NCI-H1930 (cell line): ENCODE data around the gene MGLL.

Experiments used
- DNase-seq, 2 experiments: peaks; one replicate each; lab custom pipeline; 2025; lab: John Stamatoyannopoulos, UW

MGLL gene

GRCh38 chr3:127788451-127788909 lies 33.8 kb downstream of the MGLL start:
- no peak for DNase-seq

DNA sequence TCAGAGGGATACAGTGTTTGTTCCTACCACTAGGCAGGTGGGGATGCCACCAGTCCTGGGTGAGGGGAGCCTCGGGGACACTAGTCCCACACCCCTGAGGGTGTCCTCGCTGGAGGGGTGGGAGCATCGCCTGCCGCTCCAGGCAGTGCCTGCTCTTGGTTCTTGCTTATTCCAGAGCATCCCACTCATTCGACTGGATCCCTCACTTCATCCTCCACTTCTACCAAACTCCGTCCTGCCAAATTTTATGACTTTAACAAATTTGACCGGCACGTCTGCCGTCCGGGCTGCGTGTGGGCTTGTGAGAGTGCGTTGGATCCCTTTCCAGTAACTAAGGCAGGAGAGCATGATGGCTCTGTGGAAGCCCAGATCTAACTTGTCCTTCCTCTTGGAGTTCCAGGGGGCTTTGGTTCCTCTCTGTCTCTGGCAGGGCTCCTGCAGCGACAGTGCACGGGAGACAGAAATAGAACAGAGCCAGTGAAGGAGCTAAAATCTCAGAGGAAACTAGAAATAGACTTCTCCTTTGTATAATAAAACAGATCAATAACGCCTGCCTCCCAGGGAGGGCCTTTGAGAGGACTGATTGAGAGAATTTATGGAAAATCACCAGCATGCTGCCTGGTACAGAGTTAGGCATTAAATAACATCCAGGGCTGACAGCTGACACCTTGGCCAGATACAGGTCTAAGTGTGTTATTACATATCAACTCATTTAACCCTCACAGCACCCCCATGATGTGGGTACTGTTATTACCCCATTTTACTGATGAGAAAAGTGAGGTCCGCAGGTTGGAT lies 34.5 kb downstream of the MGLL start:
- no peak for DNase-seq

- no peak for DNase-seq
Measured at GRCh38 chr3:127787071-127787490, 35.2 kb downstream of the MGLL start.

GRCh38 chr3:127786353-127787070 lies 35.8 kb downstream of the MGLL start:
- DNase-seq, result no peak

DNA sequence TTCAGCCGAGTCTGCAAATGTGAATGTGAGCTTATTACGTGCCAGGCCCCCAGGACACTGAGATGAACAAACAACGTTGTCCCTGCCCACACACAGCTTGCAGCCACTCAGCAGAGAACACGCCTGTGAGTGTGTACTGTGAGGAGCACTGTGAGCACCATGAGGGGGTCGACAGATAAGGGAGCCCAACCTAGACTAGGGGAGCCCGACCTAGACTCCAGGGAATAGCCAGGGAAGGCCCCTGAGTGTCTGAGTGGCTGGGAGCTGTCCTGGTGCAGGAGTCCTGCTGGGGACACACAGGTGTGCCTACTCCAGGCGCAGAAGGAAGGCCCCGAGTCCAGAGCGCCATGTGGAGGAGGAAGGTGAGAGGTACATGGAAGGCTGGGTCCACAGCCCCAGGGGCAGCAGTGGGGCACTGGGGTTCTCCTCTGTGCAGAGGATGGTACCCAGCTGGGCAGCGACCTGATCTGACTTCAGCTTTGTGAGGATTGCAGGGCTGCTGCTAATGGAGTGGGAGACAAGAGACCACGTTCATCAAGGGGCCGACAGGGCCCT lies 36.5 kb downstream of the MGLL start:
- no peak for DNase-seq

- no peak for DNase-seq
Measured at GRCh38 chr3:127784865-127785710, 37.2 kb downstream of the MGLL start.

GRCh38 chr3:127784283-127784682 lies 38.0 kb downstream of the MGLL start:
- DNase-seq, result no peak

- DNase-seq, result no peak
Measured at GRCh38 chr3:127783642-127784160, 38.6 kb downstream of the MGLL start.

- DNase-seq, result no peak
Measured at GRCh38 chr3:127783166-127783565, 39.1 kb downstream of the MGLL start.

- DNase-seq, result no peak
Measured at GRCh38 chr3:127781411-127782001, 40.8 kb downstream of the MGLL start.

- no peak for DNase-seq
Measured at GRCh38 chr3:127780536-127781400, 41.5 kb downstream of the MGLL start.

- DNase-seq, result no peak
Measured at GRCh38 chr3:127779747-127780146, 42.6 kb downstream of the MGLL start.

DNA sequence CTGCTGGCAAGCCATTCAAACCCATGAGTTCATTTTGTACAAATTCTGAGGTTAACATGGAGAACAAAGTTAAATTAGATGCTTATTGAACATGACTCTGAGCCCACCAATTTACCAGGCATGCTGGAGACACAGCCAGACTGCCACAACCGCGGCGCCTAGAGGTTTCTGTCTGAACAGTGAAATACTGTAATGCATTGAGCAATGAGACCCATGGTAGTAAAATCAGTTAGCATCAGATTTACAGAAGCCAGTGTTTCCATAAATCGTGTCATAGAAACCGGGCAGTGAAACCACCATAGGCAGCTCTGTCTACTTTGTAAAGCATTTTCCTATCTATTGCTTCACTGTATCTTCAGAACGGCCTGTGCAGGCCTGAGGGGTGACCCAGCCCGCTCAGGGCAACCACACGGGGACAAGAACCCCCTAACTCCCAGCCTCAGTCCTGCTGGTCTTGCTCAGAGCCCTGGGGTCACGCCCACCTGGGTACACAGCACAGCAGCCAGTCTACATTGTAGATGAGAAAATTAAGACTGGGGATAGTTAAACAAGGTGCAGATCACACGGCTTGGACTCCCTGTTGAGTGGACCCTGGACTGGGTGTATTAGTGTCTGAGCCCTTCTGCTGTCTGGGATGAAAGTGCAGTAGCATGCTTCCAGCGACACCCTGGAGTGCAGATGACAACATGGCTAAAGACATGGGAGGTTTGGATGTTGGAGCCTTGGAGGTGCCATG lies 44.2 kb downstream of the MGLL start:
- no peak for DNase-seq

DNA sequence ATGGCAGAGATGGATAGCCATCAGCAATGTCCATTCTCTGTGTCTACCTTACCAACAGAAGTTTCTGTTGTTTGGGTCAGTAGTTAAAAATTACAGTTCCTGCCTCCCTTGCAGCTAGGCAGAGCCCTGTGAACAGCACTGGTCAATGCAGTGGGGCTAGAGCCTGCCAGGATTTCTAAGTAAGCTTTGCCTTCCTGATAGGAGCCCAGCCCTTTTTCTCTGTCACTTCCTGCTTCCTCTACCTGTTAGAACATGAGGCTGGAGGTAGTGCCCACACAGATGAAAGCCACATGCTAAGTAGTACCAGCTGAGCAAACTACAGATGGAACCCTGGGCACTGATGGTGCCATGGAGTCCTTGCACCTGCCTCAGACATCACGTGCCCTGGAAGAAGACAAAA lies 45.0 kb downstream of the MGLL start:
- no peak for DNase-seq

DNA sequence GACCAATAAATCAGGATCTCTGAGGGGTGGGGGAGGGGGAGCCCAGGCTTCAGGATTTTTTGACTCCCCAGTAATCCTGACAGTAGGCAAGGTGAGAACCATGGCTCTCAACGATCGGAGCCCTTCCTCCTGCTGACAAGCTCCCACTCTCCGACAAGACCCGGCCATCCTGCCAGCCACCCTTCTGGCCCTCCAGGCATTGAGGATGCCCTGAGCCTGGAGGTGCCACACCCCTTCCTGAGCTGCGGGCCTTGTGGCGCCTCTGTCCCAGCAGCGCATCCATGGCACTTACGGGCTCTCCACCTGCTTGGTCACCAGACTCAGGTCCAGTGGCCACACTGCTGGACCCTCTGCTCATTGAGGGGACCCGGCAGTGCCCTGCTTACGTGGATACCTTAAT lies 46.0 kb downstream of the MGLL start:
- DNase-seq, result no peak

DNA sequence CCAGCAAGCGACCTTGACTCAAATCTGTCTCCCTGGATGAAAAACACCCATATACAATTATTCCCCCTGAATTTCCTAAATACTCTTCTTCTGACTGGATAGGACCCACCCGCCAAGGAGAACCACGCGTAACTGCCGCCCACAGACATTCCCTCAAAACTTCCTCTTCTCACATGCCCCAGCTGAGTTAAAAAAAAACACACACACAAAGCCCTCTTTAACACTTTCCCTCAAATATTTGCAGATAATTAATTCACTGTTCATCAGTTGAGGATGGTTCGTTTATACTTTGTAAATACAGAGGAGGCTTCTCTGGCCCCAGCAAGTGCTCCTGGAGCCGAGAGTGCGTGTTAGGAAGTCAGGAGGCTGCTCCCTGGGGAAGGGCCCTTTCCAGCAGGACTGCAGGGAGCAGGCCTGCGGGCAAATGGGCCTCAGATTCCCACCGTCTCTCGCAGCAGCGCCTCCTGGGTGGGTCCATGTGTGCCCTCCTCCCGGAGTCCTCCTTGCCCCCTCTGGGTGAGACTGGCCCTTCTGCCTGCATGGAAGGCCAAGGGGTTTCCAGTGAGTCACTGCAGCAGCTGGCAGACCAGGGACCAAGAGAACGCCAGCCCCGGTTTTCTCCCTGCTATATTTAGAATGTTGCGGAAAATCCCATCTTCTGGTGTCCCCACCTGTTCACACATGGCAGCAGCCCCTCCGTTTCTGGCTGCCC lies 46.8 kb downstream of the MGLL start:
- DNase-seq, result peak in 1 of 2 experiments; percentile 59

GRCh38 chr3:127774647-127775046 lies 47.7 kb downstream of the MGLL start:
- DNase-seq, result no peak

DNA sequence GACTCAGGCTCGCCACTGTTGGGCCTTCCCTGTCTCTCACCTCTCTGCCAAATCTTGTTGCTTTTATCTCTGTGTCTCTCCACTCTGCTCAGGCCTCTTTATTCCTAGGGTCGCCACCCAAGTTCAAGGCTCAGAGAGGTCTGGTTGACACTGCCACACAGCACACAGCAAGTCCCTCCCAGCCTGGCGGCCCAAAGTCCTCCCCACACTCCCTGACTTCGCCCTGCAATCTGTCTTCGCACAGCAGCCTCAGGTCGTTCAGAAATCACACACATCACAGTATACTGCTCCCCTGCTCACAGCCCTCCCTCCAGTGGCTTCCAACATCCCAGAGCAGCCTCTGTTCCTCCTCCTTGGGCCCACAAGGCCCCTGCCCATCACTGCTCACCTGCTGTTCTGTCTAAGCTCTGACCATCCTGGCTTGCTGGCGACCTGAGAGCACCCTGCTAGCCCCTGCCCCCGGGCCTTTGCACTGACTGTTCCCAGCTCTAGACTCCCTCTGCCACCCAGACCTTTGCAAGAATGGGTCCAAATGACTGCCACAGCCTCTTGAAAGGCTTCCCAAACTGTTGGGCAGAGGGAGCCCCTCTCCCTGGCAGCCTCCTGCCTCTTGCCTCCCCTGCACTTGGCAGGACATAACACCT lies 48.4 kb downstream of the MGLL start:
- no peak for DNase-seq
